Breast epithelium (tissue), 3 donors: ENCODE data around the gene TMTC2.

Experiments
- CTCF ChIP-seq, 3 donors: fragments of 450-650 bp; IDR thresholded peaks; one replicate each; pipeline ENCODE4 v1.5.1; 2016 to 2017; ENCODE audit warnings: antibody characterized with exemption in 3 of 3, mild to moderate bottlenecking in 3 of 3, moderate library complexity in 3 of 3
- POLR2A ChIP-seq: fragments of 450-650 bp; IDR thresholded peaks from one replicate; pipeline ENCODE4 v1.6.1; 2016; ENCODE audit warnings: antibody characterized with exemption, mild to moderate bottlenecking, moderate library complexity

- TF ChIP-seq CTCF (IDR thresholded peaks at IDR 0.05) = no peak
- no peak for TF ChIP-seq POLR2A
Observed at GRCh38 chr12:83156815-83157214, 470.1 kb downstream of the TMTC2 start.
